T-helper 22 cell (primary cell): ENCODE results near the gene FEN1.

Source experiments
- DNase-seq: peaks from one replicate; pipeline ENCODE4 v3.0.0-alpha.2; 2020; ENCODE audit warnings: low read depth

Gene FEN1

DNA sequence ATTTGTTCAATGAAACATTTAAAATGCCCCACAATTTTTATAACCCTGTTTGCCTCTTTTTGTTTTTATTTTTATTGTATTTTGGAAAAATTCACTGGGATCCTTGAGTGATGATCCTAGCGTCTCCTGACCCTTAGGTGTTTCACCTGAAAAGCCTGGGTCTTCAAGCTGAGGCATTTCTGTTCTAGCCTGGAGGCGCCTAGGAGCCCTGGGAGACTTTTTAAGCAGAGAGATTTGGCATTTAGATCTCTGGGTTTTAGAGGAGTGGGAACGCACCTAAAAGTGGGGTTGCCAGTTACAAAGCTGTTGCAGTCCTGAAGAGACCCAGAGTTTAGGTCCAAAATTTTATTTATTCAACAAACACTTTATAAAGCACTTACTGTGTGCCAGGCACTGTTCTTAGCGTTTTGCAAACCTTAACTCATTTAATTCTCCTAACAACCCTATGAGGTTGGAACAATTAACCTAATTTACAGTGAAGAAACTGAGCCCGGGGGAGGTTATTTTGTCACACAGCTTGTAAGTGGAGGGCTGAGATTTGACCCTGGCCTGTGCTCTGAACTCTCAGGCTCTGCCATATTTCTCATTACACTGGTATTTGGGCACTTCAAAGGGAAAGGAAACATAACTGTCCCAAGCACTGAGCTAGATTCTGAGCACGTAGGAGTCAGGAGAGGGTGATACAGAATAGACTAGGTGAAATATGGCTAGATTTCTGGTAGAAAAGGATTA, 24.9 kb downstream of the FEN1 start:
- DNase-seq = no peak

DNA sequence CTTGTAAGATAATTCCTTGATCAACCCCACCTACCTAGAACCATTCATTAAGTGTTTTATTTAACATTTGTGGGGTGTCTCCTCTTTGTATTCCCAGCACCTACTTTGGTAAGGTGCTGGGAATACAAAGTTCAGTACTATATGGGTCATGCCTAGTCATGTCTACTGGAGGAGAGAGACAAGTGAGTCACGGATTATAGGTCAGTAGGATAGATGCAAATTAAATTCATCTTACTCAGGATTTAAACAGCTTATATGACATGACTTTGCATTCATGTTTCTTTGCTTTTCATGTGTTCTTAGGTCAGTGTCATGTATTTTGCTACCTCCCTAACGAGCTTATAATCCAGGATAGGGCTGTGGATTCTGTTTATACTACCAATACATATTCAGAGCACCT, 27.5 kb downstream of the FEN1 start:
- DNase-seq = no peak

DNA sequence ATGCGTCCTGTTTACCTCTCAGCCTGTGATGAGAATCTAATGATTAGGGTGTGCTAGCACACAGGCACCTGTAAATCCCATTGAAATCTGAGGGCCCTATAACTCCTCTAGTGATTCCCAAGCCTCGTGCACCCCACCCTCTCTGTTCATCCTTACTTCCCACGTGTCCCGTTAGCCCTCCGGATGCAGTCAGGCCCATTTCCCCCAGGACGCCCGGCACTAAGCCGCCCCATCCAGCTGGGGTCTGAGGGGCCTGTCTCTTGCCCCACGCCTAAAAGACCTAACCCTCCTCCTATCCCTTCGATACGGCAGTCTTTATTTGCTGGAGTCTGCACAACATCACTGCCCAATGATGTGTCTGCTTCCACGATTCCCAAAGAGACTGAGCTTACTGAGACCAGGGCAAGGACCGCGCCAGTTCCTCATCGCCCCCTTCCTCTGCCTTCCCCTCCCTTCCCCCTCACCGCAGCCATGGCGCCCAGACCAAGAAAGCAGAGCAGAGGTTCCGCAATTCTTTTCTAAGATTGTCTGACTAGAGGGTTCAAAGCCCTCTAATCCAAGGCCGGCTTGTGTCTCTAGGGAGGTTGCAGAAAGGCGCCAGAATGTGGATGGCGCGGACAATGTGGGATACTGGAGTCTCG, 34.3 kb downstream of the FEN1 start:
- no peak for DNase-seq

DNA sequence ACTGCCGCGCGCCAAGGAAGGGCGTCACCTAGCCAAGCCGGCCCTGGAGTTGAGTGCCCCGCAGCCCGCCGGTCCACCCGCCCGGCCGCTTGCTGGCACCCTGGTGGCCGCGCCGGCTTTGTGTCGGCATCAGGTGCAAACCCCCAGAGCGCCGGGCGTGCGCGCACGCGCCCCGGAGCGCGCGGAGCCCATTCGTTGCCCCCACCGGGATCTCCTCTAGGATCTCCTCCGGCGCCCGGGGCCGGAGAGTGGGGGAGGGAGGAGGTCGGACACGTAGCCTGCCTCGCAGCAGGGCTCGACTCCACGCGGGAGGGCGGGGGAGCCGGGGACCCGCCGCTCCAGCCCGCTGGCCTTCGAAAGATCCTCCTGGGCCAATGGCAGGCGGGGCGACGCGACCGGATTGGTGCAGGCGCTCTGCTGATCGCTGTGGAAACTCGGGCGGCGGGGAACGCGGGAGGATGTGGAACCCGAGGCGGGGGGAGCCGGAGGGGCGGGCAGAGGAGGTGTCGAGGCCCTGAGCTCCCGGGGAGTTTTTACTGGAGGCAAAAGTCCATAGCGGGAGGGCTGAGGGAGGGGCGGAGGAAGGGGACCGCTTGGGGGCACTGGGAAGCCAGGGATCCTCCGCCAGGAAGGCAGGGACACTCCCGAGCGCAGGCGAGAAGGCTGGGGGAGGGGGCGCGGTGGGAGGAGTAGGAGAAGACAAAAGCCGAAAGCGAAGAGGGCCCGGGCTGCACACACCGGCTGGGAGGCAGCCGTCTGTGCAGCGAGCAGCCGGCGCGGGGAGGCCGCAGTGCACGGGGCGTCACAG, 35.1 kb downstream of the FEN1 start, which contains the start of gene FADS2:
Gene FADS2 (plus strand): TSS at position 730 of the 808 bp plus-strand sequence. CDS start 91 bp downstream, outside the sequence.
- DNase-seq = peak; percentile 79

DNA sequence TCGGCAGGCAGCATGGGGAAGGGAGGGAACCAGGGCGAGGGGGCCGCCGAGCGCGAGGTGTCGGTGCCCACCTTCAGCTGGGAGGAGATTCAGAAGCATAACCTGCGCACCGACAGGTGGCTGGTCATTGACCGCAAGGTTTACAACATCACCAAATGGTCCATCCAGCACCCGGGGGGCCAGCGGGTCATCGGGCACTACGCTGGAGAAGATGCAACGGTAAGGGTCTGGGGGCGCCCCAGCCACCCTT, 35.6 kb downstream of the FEN1 start:
- DNase-seq = no peak

DNA sequence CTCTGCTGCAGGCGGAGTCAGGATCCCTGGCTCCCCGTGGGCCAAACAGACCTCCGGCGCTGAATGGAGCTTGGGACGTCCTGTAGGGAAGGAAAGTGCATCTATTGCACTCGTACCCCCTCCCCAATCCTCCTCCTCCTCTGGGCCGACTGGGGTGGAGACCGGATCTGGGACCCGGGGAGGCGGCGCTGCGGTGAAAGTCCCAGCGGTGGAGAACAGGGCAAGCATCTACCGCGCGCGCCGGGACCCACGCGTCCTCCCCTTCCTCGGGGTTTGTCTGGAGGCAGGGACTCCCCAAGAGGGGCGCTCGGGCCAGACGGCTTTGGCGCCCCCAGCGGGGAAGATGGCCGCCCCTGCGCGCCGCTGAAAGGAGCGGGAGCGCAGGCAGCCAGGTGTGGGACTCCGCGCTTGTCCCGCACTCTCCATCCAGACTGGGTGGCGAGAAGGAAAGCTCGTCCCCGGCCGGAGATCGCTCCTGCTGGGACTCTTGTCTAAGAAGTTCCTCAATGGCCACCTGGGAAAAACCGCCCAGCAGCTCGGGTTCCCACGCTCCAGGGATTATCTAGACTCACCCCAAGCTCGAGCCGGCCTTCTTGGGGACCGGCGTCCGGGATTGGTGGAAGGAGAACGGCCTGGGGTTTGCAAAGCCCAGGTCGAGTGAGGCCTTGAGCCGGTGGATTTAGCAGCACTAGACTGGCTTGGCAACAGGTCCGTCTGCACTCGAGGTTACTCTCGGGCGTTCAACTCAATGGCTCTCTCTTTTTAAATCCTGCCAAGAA, 36.1 kb downstream of the FEN1 start:
- DNase-seq = peak; percentile 34

DNA sequence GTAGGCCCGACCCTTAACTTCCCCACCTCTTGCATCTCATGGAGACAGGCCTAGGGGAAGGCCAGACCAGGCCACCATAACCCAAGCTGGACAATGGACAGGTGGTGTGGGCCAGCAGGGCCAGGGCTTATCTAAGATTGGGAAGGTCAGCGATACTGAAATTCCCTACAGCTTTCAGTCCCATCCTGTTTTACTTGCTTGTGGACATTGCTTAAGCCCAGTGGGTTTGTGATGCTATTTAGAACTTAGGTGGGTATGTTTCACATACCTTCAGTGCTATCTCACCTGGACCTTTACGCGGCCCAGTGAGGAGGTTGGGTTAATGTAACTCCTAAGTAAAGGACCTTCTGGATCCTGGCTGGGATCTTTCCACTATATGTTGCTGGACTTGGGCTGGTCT, 37.1 kb downstream of the FEN1 start:
- DNase-seq = no peak

DNA sequence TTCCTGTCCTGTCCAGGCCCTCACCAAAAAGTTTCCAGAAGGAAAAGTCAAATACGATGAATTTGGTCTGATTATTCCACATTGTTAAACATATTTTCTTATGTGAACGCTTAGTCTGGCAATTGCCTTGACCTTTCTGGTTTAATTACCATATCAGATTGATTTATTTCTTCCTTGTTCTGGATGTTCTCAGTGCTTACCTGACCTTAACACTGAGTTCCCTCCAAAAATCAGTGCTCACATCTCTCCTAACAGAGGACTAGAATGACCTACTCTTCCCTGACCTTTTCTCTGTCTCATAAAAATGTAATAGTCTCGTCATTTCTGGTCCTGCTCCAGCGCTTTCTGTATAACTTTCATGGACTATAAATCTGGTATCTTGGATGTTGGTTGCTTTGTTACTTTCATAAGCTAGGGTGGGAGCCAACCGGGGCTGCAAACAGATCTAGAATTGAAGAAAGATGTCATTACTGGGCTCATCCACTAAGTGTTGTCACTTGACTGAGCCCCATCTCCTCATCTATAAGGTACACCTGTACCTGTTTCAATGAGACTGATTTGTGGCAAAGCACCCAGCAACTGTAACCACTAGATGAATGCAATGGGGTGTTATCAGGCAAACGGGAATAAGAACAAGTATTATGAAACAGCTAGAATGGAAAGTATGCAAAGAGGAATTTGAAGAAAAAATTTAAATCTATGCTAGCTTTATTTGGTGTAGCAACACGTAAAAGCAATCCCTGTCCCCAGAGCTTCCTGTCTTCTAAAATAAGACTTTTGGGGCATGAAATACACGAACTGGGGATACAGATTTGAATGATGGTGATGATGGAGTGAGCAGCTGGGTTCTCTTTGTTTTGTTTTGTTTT, 37.8 kb downstream of the FEN1 start:
- DNase-seq = no peak

DNA sequence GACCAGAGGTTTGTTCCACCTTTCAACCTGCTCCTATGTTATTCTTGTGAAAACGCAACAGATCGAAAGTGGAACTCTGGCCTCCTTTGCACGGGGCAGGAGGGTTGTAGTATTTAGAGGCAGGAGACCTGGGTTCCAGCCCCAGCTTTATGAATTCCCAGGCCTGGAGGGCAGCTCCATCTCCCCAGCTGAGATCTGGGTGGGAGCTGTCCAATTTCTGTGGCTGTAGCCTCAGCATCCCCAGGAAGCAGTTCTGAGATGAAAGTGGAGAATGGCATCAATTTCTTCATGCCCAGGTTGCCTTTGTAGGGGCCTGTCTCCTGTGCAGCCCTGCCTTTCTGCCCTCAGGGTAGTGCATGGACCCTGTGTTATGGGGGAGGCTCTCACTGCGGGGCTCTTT, 39.5 kb downstream of the FEN1 start:
- no peak for DNase-seq

DNA sequence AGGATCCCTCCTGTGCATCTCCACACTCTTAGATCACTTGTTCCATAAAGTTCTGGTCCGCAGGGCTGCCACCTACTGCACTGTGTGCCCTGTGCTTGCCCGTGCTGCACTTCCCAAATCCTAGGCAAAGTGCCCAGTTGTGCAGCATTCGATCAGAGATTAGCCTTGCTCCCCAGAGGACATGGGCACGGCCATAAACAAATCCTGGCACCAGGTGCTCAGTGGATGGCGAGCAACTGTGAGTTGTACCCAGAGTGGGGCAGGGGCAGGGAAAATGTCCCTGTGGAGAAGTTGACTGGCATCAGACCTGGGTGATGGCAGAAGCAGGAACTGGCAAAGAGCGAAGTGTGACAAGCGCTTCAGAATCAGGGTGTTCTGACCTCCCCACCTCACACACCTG, 40.0 kb downstream of the FEN1 start:
- DNase-seq = no peak

DNA sequence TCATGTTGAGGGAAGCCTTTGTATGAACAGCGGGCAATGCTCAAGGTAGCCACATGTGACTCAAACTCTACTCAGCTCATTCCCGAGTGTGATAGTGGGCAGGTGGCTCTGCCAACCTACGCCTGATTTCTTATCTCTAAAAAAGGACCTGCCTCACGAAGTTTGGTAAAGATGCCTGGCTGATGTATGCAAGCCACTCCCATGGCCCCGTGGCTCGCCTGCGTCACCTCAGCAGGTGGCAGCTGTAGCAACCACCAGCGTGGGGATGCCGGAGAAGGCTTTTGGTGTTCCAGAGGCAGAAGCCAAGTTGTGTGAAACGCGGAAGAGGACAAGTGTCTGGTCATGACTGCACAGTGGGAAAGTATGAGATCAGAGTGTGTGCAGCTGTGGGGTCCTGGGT, 40.8 kb downstream of the FEN1 start:
- peak; percentile 54 for DNase-seq

DNA sequence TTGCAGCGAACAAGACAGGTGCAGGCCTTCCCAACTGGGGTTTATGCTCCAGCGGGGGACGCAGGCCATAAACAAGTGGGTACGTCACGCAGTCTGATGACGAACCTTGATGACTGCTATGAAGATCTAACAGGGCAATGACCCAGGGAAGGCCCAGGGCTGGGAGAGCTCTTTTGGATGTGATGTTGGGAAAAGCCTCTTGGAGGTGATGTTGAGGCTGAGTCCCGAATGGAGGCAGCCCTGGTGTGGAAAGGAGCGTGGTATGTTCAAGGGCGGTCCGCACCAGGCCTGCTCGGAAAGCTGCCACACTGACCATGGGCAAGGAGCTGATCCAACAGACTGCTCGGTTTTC, 41.2 kb downstream of the FEN1 start:
- DNase-seq = no peak

DNA sequence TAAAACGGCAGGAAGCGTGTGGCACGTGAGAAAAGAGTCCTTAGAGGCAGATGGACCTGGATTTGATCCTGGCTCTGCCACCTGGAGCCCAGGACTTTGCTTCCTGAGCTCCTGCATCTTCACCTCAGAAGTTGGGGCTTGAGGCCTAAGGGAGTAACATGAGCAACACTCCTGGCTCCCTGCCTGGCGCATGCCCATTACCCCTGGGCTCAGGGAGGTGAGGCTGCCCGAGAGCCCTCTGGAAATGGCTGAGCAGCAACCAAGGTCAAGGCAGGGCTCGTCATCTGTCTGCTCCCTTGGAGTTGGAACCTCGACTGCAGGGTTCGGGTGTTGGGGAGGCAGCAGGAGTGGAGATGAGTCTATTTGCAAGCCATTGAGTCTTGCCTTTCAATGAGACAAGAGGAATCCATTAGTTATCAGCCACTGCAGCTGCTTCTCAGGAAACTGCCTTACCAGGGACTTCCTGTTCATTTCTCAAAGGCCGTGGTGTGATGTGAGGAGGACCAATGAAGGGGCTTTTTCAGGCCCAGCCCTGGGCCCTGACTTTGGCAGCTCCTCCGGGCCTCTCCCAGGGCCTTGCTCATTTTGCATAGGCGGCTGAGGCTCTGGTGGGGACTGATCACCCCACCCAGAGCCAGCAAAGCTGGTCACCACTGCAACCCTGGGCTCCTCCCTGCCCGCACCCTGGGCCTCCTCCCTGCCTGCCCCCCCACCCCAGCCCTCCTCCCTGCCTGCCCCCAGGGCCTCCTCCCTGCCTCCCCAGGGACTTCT, 41.8 kb downstream of the FEN1 start:
- peak; percentile 54 for DNase-seq

DNA sequence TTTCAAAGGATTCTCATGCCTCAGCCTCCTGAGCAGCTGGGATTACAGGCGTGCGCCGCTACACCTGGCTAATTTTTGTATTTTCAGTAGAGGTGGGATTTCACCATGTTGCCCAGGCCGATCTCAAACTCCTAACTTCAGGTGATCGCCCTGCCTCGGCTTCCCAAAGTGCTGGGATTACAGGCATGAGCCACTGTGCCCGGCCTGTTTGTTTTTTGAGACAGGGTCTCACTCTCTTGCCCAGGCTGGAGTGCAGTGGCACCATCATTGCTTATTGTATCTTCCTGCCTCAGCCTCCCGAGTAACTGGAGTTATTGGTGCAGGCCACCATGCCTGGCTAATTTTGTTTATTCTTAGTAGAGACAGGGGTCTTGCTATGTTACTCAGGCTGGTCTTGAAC, 43.5 kb downstream of the FEN1 start:
- DNase-seq = no peak

DNA sequence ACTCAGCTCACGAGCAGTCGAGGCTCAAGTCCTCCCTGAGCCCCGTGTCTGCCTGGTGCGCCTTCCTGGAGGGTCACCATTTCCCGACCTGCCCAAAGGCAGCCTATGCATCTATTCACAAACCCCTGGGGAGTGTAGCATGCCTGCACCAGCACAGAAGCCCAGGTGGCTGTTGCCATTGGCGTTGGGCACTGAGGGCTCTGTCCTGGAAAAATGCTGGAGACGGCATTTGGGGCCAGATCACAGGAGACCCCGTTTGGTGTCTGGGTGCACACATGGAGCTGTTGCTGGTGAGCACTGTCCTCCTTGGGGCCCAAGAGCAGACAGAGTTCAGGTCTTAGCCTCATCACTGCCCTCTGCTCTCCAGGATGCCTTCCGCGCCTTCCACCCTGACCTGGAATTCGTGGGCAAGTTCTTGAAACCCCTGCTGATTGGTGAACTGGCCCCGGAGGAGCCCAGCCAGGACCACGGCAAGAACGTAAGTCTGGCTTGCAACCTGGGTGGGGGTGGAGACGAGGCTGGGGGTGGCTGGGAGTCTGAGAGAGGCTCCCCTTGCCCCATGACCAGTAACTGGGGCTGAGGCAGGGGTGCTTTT, 44.8 kb downstream of the FEN1 start:
- DNase-seq = no peak

DNA sequence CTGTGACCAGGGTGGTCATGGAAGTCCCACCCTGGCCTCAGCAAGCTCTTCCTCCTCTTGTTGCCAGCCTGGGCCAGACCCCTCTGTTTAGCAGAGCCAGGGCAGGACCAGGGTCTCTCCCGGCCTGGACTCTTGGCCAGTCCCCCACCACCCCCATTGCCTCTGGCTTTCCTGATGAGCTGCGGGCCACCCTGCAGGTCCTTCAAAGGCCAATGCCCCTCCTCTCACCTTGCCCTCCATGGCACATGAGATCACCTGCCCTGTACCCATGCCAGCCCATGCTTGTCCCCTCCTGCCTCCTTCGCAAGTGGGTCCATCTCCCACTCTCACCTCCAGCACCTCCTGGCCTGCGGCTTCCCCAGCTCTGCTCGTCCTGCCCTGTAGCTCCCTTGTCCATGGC, 45.8 kb downstream of the FEN1 start:
- no peak for DNase-seq

DNA sequence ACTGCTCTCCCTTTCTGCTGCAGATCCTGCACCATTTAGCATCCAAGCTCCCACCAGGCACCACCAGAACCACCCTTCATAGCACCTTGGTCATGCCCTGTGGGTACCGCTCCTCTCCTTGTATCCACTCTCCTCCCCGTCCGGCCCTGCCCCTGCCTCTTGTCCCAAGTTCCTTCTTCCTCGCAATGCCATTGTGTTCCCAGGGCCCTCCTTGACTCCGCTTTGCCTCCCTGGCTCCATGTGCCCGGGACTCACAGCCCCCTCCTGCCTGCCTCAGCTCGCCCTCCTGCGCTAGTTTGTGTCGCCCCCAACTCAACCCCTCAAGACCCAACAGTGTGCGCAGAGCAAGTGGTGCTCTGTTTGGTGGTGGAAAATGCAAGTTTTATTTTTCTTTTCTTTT, 46.2 kb downstream of the FEN1 start:
- no peak for DNase-seq

DNA sequence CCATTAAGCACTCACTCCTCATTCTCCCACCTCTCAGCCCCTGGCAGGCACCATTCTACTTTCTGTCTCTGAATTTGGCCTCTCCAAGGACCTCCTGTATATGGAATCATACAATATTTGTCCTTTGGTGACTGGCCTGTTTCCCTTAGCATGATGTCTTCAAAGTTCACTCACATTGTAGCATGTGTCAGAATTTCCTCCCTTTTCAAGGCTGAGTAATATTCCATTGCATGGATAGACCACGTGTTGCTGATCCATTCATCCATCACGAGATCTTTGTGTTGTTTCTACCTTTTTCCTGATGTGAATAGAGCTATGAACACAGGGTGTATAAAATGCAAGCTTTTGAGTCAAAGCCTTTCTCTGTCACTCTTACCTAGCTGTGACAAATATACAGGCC, 47.0 kb downstream of the FEN1 start:
- DNase-seq = no peak

DNA sequence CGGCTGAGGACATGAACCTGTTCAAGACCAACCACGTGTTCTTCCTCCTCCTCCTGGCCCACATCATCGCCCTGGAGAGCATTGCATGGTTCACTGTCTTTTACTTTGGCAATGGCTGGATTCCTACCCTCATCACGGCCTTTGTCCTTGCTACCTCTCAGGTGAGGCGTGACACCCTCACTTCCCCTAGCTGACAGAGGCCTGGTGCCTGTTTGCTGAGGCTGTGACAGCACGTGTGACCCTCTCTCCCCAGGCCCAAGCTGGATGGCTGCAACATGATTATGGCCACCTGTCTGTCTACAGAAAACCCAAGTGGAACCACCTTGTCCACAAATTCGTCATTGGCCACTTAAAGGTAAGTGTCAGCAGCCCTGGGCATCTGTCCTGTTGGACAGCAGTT, 47.7 kb downstream of the FEN1 start:
- DNase-seq = no peak
